PFSK-1 (cell line): ENCODE measurements around the gene FAT2.

Experiments used
- FOXP2 ChIP-seq: optimal IDR thresholded peaks from 2 replicates; pipeline ENCODE3; 2011; ENCODE audit warnings: borderline replicate concordance, control low read depth, inconsistent platforms; ENCODE audit not compliant: insufficient read depth; ENCODE audit errors: extremely low read length, extremely low read depth
- POLR2AphosphoS5 ChIP-seq: IDR thresholded peaks from 2 replicates; pipeline ENCODE4 v1.6.1; 2012; ENCODE audit warnings: low read depth, mild to moderate bottlenecking, control low read depth, low read length, moderate library complexity
- REST ChIP-seq, 2 experiments: IDR thresholded peaks; 2 replicates each; pipeline versions ENCODE4 v1.6.1 to v1.8.0; 2011 to 2012; ENCODE audit warnings: low read depth in 2 of 2, low read length in 2 of 2, control low read depth in 1 of 2, inconsistent platforms in 1 of 2, mild to moderate bottlenecking in 1 of 2, moderate library complexity in 1 of 2; ENCODE audit not compliant: insufficient read depth in 1 of 2
- SIN3A ChIP-seq: IDR thresholded peaks from 2 replicates; pipeline ENCODE4 v1.6.1; 2012; ENCODE audit warnings: mild to moderate bottlenecking, low read length, moderate library complexity, borderline replicate concordance; ENCODE audit not compliant: insufficient read depth
- TAF1 ChIP-seq: IDR thresholded peaks from 2 replicates; pipeline ENCODE4 v1.6.1; 2012; ENCODE audit warnings: low read length, control low read depth, borderline replicate concordance; ENCODE audit not compliant: insufficient read depth

Gene FAT2

GRCh38 chr5:151612689-151613427 lies 21.7 kb upstream of the FAT2 start:
- TF ChIP-seq POLR2AphosphoS5 (no peak), FOXP2 (no peak)

- no peak for TF ChIP-seq SIN3A
- TF ChIP-seq REST (IDR thresholded peaks at IDR 0.05; ENCODE audit: insufficient read depth in 1 of 2, low read depth in 2 of 2, low read length in 2 of 2), result no peak
- no peak for TF ChIP-seq POLR2AphosphoS5
- no peak for TF ChIP-seq TAF1
- TF ChIP-seq FOXP2, result no peak
Measured at GRCh38 chr5:151611127-151611775, 20.1 kb upstream of the FAT2 start.

- TF ChIP-seq TAF1, result no peak
- no peak for TF ChIP-seq SIN3A
- no peak for TF ChIP-seq FOXP2
- no peak for TF ChIP-seq POLR2AphosphoS5
- no peak for TF ChIP-seq REST (IDR thresholded peaks at IDR 0.05; ENCODE audit: insufficient read depth in 1 of 2, low read depth in 2 of 2, low read length in 2 of 2)
Measured at GRCh38 chr5:151608522-151608921, 17.4 kb upstream of the FAT2 start.

- TF ChIP-seq TAF1 (no peak), SIN3A (no peak), REST (IDR thresholded peaks at IDR 0.05; ENCODE audit: insufficient read depth in 1 of 2, low read depth in 2 of 2, low read length in 2 of 2) (no peak), POLR2AphosphoS5 (no peak), FOXP2 (no peak)
Measured at GRCh38 chr5:151607304-151607703, 16.2 kb upstream of the FAT2 start.

GRCh38 chr5:151605559-151605958 lies 14.4 kb upstream of the FAT2 start:
- TF ChIP-seq REST (IDR thresholded peaks at IDR 0.05; ENCODE audit: insufficient read depth in 1 of 2, low read depth in 2 of 2, low read length in 2 of 2) (no peak), SIN3A (no peak)
